Naive B cell (primary cell): ENCODE results near the gene AQP6. TPM values are rescaled to one million over a fixed set of nuclear protein-coding genes. Genes with fewer than 3 reads are reported as not detected.

Experiments used
- ATAC-seq, 2 donors: fragments of 150-1000 bp; cut with Tn5 transposase; 2 replicates each; pipeline ENCODE4 v1.10.0; 2021; ENCODE audit warnings: low read depth in 2 of 2, mild to moderate bottlenecking in 2 of 2, moderate library complexity in 2 of 2
- DNase-seq: peaks from one replicate; pipeline ENCODE4 v3.0.0; 2022
- H3K27ac Mint-ChIP-seq, 6 donors: one replicate each; pipeline ENCODE4 v1.8.0; 2020 to 2022; ENCODE audit warnings: mild to moderate bottlenecking in 6 of 6, mixed read lengths in 6 of 6, moderate library complexity in 5 of 6, inconsistent platforms in 2 of 6
- H3K27me3 Mint-ChIP-seq, 3 donors: one replicate each; pipeline ENCODE4 v1.8.0; 2021 to 2022; ENCODE audit warnings: mixed read lengths in 3 of 3, mild to moderate bottlenecking in 1 of 3
- H3K36me3 Mint-ChIP-seq, 2 donors: one replicate each; pipeline ENCODE4 v1.8.0; 2020 to 2022; ENCODE audit warnings: mixed read lengths in 2 of 2, inconsistent platforms in 1 of 2, mild to moderate bottlenecking in 1 of 2
- H3K4me1 Mint-ChIP-seq, 3 donors: one replicate each; pipeline ENCODE4 v1.8.0; 2020 to 2022; ENCODE audit warnings: mixed read lengths in 3 of 3, inconsistent platforms in 1 of 3, mild to moderate bottlenecking in 1 of 3, moderate library complexity in 1 of 3
- H3K4me3 Mint-ChIP-seq, 8 donors: one replicate each; pipeline ENCODE4 v1.8.0; 2020 to 2022; ENCODE audit warnings: mild to moderate bottlenecking in 8 of 8, mixed read lengths in 8 of 8, moderate library complexity in 8 of 8, inconsistent platforms in 2 of 8
- H3K9me3 Mint-ChIP-seq, 7 donors: one replicate each; pipeline ENCODE4 v1.8.0; 2020 to 2022; ENCODE audit warnings: mixed read lengths in 7 of 7, mild to moderate bottlenecking in 5 of 7, inconsistent platforms in 2 of 7, moderate library complexity in 1 of 7
- polyA plus RNA-seq, 6 donors: library from polyadenylated mRNA; unstranded; fragments of 300-500 nt; fragmentation: Illumina TruSeq; gene quantifications; one replicate each; pipeline ENCODE4 v1.2.3, GENCODE V29; 2021; ENCODE audit warnings: low read depth in 6 of 6

Gene AQP6
- polyA plus RNA-seq, 6 donors from 2014 or later = not detected

DNA sequence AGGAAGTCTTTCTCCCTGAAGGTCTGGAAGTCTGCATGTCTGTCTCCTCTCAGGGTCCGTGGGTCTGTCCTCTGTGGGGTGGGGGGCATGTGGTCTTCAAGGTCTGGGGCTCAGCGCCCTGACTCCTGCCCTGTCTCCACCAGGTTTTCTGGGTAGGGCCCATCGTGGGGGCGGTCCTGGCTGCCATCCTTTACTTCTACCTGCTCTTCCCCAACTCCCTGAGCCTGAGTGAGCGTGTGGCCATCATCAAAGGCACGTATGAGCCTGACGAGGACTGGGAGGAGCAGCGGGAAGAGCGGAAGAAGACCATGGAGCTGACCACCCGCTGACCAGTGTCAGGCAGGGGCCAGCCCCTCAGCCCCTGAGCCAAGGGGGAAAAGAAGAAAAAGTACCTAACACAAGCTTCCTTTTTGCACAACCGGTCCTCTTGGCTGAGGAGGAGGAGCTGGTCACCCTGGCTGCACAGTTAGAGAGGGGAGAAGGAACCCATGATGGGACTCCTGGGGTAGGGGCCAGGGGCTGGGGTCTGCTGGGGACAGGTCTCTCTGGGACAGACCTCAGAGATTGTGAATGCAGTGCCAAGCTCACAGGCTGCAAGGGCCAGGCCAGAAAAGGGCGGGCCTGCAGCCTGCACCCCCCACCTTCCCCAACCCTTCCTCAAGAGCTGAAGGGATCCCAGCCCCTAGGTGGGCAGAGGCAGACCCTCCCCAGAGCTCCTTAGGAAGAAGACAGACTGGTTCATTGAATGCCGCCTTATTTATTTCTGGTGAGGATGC, 7.7 kb upstream of the AQP6 start:
- peaks cover 4 to 10% of the 10 kb centered on the region in 2 donors for H3K36me3 Mint-ChIP-seq
- peaks cover 25 to 62% (median 60%) of the 10 kb centered on the region in 3 donors for H3K27me3 Mint-ChIP-seq
- ATAC-seq = no peak
- no peak overlapping the region for H3K4me3 Mint-ChIP-seq
- peaks cover 14 to 21% (median 18%) of the 10 kb centered on the region in 3 donors for H3K4me1 Mint-ChIP-seq
- no peak for DNase-seq
- H3K27ac Mint-ChIP-seq = no peak overlapping the region
- H3K9me3 Mint-ChIP-seq = peaks cover 0 to 4% (median 0%) of the 10 kb centered on the region in 7 donors

DNA sequence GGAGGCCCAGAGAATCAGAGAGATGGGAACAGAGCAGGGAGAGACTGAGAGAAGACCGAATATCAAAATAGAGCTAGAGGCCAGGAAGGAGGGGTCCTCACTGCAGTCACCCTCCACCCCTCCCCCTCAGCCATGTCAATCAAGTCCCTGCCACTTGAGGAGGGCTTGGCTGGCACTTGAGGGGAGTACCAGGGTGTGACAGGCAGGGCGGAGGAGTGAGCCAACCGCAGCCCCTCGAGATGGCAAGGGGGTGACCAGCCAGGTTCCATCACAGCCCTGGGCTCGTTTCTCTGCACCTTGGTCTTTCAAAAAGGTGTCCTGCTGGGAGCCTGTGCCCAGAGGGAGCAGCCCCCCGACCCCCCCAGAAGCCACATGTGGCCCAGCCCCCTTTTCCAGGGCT, 6.9 kb upstream of the AQP6 start:
- ATAC-seq = no peak
- no peaks in the 10 kb centered on the region for H3K9me3 Mint-ChIP-seq
- peaks cover 17 to 54% (median 52%) of the 10 kb centered on the region in 3 donors for H3K27me3 Mint-ChIP-seq

DNA sequence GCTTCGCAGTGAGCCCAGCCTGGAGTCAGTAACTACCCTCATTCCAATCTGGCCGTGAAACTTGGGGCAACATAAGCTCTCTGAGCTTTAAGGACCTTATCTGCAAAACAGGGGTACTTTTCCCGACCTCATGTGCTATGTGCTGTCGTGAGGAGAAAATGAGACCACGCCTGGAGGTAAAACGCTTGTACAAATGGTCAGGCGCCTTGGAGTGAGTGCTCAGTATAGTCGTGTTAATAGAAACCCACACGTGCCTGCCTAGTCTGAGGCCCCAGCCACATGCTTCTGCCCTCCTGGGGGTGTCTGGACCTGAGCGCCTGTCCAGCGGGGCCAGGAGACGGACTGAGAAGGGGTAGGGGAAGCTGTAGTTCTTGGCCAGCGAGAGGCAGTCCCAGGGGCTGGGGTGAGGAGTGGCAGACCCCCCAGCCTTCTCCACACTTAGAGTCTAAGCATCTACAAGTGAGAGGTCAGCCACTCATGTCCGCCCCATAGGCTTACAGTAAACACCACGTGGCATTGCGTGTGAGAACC, 6.2 kb upstream of the AQP6 start:
- H3K36me3 Mint-ChIP-seq = no peaks in the 10 kb centered on the region
- H3K4me3 Mint-ChIP-seq = peak overlapping the region in 5 of 8 donors; percentile 41 to 83 (median 81)
- ATAC-seq = no peak
- peak overlapping the region in 1 of 6 donors; percentile 49 for H3K27ac Mint-ChIP-seq
- H3K4me1 Mint-ChIP-seq = peaks cover 6 to 12% (median 10%) of the 10 kb centered on the region in 3 donors
- H3K27me3 Mint-ChIP-seq = peaks cover 17 to 52% (median 50%) of the 10 kb centered on the region in 3 donors
- H3K9me3 Mint-ChIP-seq = no peaks in the 10 kb centered on the region
- DNase-seq = no peak

More for the DNA sequence above, 6.9 kb upstream of the AQP6 start:
- H3K4me3 Mint-ChIP-seq = no peak overlapping the region
- peaks cover 0 to 2% of the 10 kb centered on the region in 2 donors for H3K36me3 Mint-ChIP-seq
- peaks cover 7 to 13% (median 10%) of the 10 kb centered on the region in 3 donors for H3K4me1 Mint-ChIP-seq
- no peak overlapping the region for H3K27ac Mint-ChIP-seq
- no peak for DNase-seq

DNA sequence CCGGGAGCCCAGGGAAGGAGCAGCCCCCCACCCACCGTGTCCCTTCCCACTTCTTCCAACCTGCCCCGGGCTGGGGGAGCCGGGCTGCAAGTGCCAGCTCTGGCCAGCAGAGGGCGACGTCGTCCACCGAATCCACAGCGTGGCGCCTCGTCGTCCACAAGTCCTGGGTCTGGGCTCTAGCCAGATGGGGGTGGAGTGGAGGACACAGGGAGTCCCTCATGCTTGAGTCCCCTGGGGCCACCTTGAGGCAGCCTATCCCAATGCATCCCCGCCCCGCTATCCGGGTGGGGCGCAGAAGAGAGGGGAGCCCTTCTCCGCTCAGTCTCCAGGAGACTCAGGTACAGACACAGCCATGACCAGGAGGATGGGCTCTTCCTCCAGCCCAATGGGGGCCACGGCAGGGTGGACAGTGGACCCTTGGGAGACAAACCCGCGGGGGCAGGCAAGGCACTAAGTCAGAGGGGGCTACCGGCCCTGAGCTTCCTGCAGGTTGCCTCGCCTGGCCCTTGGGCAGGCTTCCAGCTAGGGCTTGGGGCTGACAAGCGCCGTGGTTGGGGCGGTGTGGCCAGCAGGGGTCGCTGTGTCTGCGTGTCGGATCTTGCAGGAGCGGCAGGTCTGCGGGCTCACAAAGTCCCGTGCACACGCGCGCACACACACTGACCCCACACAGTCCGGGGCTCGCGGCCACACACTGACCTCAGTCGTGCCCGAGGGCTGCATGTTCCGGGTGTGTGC, 5.5 kb upstream of the AQP6 start:
- Mint-ChIP-seq H3K4me1 (peaks cover 6 to 12% (median 10%) of the 10 kb centered on the region in 3 donors), H3K27me3 (peaks cover 17 to 48% (median 48%) of the 10 kb centered on the region in 3 donors), H3K9me3 (no peaks in the 10 kb centered on the region), H3K4me3 (peak overlapping the region; percentile 42 to 85 (median 77)), H3K36me3 (no peaks in the 10 kb centered on the region), H3K27ac (peak overlapping the region in 1 of 6 donors; percentile 49)
- ATAC-seq (peak; percentile 85 to 87), DNase-seq (peak; percentile 84)

DNA sequence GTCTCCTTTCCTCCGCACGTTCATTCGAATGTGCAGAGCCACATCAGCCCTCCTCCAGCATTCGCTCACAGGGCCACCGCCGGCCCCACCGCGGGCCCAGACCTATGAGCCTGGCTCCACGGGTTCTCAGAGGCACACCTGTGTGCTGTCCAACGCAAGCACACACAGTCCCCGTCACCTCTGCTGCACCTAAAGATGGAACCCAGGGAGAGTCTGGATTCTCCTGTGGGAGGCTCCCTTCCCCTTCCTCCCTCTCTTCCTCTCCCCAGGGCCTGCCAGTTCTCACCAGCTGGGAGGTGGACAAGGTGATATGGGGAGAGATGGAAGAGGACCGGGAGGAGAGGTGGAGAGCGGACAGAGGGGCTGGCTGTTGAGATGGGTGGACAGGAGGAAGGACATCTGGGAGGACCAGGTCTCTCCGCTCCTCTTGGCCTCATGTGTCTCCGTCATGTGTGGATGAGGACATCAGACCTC, 4.9 kb upstream of the AQP6 start:
- ATAC-seq (peak; percentile 5 to 9), DNase-seq (no peak)
- peaks cover 17 to 42% (median 42%) of the 10 kb centered on the region in 3 donors for H3K27me3 Mint-ChIP-seq
- no peaks in the 10 kb centered on the region for H3K9me3 Mint-ChIP-seq
- peaks cover 6 to 10% (median 9%) of the 10 kb centered on the region in 3 donors for H3K4me1 Mint-ChIP-seq
- H3K36me3 Mint-ChIP-seq = no peaks in the 10 kb centered on the region
- H3K27ac Mint-ChIP-seq = no peak overlapping the region
- peak overlapping the region in 1 of 8 donors; percentile 6 for H3K4me3 Mint-ChIP-seq

DNA sequence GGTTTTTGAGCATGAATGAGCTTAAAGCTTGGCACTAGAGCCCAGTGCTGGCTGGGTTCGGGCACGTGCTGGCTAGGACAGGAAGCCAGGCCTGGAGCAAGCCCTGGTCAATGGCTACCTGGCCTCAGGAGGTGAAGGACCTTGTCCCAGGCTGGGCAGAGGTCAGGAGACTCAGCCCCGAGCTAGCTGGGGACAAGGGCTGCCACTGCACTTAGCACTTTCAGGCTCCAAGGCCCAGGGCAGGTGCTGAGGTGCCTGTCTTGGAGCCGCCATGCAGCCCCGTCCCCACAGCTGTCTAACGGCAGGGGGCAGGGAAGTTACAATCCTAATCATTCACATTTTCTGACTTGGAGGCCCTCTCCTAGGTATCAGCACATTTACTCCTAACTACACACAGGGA, 4.3 kb upstream of the AQP6 start:
- Mint-ChIP-seq H3K4me3 (peak overlapping the region in 1 of 8 donors; percentile 41), H3K27ac (no peak overlapping the region), H3K4me1 (peaks cover 6 to 10% (median 9%) of the 10 kb centered on the region in 3 donors), H3K27me3 (peaks cover 12 to 36% (median 36%) of the 10 kb centered on the region in 3 donors), H3K9me3 (no peaks in the 10 kb centered on the region), H3K36me3 (no peaks in the 10 kb centered on the region)
- DNase-seq (no peak), ATAC-seq (no peak)

DNA sequence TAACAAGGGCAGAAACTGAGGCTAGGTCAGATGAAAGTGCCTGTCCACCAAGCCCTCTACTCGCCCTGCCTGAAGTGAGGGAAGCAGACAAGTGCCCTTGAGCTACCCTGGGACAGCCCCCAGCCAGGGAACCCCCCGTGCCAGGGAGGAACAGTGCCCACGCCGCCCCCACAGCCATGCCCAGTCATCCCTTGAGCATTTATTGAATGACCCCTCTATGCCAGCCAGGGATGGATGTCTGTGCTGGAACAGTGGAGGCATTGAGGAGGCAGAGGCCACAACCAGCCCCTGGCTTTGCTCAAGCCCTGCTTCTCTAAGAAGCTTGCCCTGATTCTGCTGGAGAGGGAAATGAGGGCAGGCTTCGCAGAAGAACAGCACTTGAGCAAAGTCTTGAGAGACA, 3.7 kb upstream of the AQP6 start:
- no peak for ATAC-seq
- H3K4me3 Mint-ChIP-seq = no peak overlapping the region
- no peaks in the 10 kb centered on the region for H3K9me3 Mint-ChIP-seq
- peaks cover 6 to 10% (median 9%) of the 10 kb centered on the region in 3 donors for H3K4me1 Mint-ChIP-seq
- H3K27me3 Mint-ChIP-seq = peaks cover 11 to 30% (median 30%) of the 10 kb centered on the region in 3 donors
- H3K36me3 Mint-ChIP-seq = no peaks in the 10 kb centered on the region
- no peak for DNase-seq
- peak overlapping the region in 1 of 6 donors; percentile 54 for H3K27ac Mint-ChIP-seq

DNA sequence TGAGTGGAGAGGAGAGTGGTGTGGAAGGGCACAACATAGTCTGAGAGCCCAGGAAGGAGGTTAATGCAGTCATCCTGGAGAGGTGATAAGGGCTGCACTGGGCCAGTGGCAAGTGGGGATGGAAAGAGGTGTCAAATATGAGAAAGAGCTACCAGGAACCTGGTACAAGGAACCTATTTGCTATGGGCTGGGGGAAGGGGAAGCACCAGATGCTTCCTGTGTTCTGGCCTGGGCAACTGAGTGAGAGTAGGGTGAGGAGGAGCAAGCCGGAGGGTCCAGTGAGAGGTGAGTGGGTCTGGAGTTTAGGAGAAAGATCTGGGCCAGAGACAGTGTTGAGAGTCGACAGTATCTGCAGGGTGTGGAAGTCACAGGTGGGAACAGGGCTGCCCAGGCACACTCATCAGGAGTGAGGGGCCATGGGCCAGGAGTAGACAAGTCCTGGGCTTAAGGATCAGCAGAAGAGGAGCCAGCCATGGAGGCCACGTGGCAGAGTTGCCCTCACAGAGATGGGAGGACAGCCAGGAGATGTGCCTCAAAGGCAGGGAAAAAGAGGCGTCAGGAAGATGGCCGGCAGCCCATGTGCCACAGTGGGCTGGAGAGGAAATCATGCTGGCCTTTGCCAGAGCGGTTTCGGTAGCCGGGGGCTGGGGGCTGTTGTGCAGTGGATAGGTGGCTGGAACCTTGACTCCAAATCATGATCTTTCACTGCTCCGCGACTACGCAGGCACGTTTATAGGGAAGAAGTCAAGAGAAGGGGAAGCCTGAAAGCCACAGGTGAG, 2.9 kb upstream of the AQP6 start:
- H3K4me1 Mint-ChIP-seq = peaks cover 6 to 10% (median 9%) of the 10 kb centered on the region in 3 donors
- no peak overlapping the region for H3K4me3 Mint-ChIP-seq
- H3K9me3 Mint-ChIP-seq = no peaks in the 10 kb centered on the region
- DNase-seq (no peak), ATAC-seq (no peak)
- H3K27ac Mint-ChIP-seq = no peak overlapping the region
- peaks cover 5 to 22% (median 22%) of the 10 kb centered on the region in 3 donors for H3K27me3 Mint-ChIP-seq
- no peaks in the 10 kb centered on the region for H3K36me3 Mint-ChIP-seq

DNA sequence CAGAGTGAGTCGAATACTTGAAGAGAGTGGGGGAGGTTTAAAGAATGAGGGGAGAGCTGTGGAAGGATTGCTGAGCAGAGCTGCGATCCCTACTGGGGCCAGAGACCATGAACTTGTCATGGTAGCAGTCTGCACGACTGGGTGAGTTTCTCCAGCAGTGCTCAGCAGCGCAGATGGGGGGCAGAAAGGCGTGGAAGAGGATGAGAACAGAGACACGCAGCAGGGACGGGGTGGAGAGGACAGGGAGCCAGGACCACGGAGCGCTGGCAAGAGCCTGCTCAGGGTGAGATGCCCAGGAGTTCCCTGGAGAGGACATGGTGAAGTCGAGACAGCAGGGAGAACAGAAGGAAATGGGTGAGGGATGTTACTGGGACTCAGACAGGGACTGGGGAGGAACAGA, 2.1 kb upstream of the AQP6 start:
- no peaks in the 10 kb centered on the region for H3K36me3 Mint-ChIP-seq
- H3K4me3 Mint-ChIP-seq = no peak overlapping the region
- H3K4me1 Mint-ChIP-seq = peaks cover 6 to 10% (median 9%) of the 10 kb centered on the region in 3 donors

DNA sequence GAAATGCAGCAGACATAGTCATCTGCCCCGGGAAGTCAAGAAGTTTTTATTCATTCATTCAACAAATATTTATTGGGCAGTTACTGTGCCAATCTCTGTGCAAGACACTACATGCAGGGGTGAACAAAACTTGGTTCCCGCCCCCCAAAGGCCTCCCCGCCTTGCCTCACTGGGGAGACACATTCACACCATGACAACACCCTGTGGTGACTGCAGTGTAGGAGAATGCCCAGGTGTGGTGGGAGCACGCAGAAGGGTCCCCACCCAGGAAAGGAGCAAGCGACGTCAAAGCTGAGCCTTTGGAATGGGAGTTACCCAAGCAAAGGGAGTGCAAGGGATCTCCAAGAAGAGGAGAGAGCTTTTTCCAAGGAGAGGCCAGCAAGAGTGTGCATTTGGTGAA, 1.6 kb upstream of the AQP6 start:
- Mint-ChIP-seq H3K4me1 (peaks cover 6 to 10% (median 9%) of the 10 kb centered on the region in 3 donors), H3K27me3 (peaks cover 5 to 12% (median 12%) of the 10 kb centered on the region in 3 donors), H3K9me3 (no peaks in the 10 kb centered on the region), H3K36me3 (no peaks in the 10 kb centered on the region), H3K27ac (no peak overlapping the region), H3K4me3 (no peak overlapping the region)
- ATAC-seq (no peak), DNase-seq (no peak)

More for the DNA sequence above, 2.1 kb upstream of the AQP6 start:
- peaks cover 5 to 17% (median 17%) of the 10 kb centered on the region in 3 donors for H3K27me3 Mint-ChIP-seq
- H3K9me3 Mint-ChIP-seq = no peaks in the 10 kb centered on the region
- no peak overlapping the region for H3K27ac Mint-ChIP-seq
- no peak for DNase-seq
- no peak for ATAC-seq

DNA sequence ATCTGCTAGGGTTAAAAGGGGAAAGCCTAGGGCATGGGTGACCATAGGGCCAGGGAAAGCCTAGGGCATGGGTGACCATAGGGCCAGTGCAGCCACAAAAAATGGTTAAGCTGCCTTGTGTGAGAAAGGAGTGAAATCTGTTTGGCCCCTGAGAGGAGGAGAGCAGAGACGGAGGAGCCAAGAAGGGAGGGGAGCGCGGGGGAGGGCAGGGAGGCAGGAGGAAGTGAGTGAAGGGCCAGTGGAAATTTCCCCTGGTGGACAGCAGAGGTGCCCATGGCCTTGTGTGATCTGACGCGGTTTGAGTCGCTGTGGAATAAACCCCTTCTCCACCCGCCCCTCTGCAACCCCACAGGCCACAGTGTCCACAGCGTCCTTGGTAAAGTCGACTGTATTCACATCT, 618 bp upstream of the AQP6 start:
- DNase-seq = no peak
- Mint-ChIP-seq H3K36me3 (no peaks in the 10 kb centered on the region), H3K4me1 (peaks cover 2 to 6% (median 3%) of the 10 kb centered on the region in 3 donors), H3K27me3 (peaks cover 0 to 2% (median 2%) of the 10 kb centered on the region in 3 donors), H3K9me3 (no peaks in the 10 kb centered on the region), H3K4me3 (no peak overlapping the region), H3K27ac (peak overlapping the region in 2 of 6 donors; percentile 6 to 40)
- no peak for ATAC-seq

DNA sequence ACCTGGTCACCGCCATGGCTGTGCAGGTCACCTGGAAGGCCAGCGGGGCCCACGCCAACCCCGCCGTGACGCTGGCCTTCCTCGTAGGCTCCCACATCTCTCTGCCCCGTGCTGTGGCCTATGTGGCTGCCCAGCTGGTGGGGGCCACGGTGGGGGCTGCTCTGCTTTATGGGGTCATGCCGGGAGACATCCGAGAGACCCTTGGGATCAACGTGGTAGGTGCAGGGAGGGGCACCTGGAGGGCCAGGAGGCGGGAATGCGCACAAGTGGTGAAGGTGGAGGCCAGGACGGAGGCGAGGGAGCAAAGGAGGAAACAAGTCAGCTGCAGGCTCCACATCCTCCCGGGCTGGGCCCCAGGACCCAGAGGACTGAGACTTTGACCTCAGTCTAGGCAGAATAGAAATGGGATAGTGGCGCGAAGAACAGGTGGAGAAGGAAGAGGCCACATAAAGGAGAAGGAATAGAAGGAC, 649 bp downstream of the AQP6 start:
- DNase-seq = no peak
- ATAC-seq = no peak
- Mint-ChIP-seq H3K9me3 (no peaks in the 10 kb centered on the region), H3K4me3 (no peak overlapping the region), H3K36me3 (no peaks in the 10 kb centered on the region), H3K4me1 (no peaks in the 10 kb centered on the region), H3K27ac (no peak overlapping the region), H3K27me3 (no peaks in the 10 kb centered on the region)
